Fibroblast of lung (primary cell): ENCODE measurements around the gene MDN1. TPM values are rescaled to one million over a fixed set of nuclear protein-coding genes. Genes with fewer than 3 reads are reported as not detected.

ENCODE experiments used
- DNase-seq, 2 donors: peaks; one replicate each; pipeline versions ENCODE4 v3.0.0 to v3.0.0-alpha.2; 2010; ENCODE audit warnings: low read depth in 2 of 2
- H2AFZ ChIP-seq: 2 replicates; pipeline ENCODE4 v1.5.1; 2012; ENCODE audit warnings: low read length, control low read depth, inconsistent platforms
- H3K27ac ChIP-seq: 2 replicates; pipeline ENCODE4 v1.5.1; 2011; ENCODE audit warnings: low read length, control low read depth; ENCODE audit not compliant: insufficient read depth
- H3K27me3 ChIP-seq: 2 replicates; pipeline ENCODE4 v1.5.1; 2011; ENCODE audit warnings: mild to moderate bottlenecking, low read length; ENCODE audit not compliant: control insufficient read depth, insufficient read depth
- H3K36me3 ChIP-seq: 2 replicates; pipeline ENCODE4 v1.5.1; 2011; ENCODE audit warnings: low read length; ENCODE audit not compliant: control insufficient read depth, insufficient read depth
- H3K4me1 ChIP-seq: 2 replicates; pipeline ENCODE4 v1.5.1; 2011; ENCODE audit warnings: low read length; ENCODE audit not compliant: control insufficient read depth, insufficient read depth; ENCODE audit errors: extremely low read depth
- H3K4me2 ChIP-seq: 2 replicates; pipeline ENCODE4 v1.5.1; 2011; ENCODE audit warnings: low read length, control low read depth; ENCODE audit not compliant: insufficient read depth; ENCODE audit errors: extremely low read depth
- H3K4me3 ChIP-seq, 4 experiments: fragments of 200-600 bp in 1 of 4; sonication (generic) in 1 of 4; replicated peaks in 1 of 4; 2 replicates each; pipeline ENCODE4 v1.5.1; 2011 to 2016; ENCODE audit warnings: low read length in 4 of 4, low read depth in 3 of 4, mild to moderate bottlenecking in 3 of 4, control low read depth in 2 of 4, inconsistent platforms in 1 of 4, mixed read lengths in 1 of 4; ENCODE audit not compliant: insufficient read depth in 1 of 4; ENCODE audit errors: control extremely low read depth in 1 of 4
- H3K79me2 ChIP-seq: 2 replicates; pipeline ENCODE4 v1.5.1; 2012; ENCODE audit warnings: mild to moderate bottlenecking, low read length, inconsistent platforms; ENCODE audit not compliant: control insufficient read depth, insufficient read depth
- H3K9ac ChIP-seq: 2 replicates; pipeline ENCODE4 v1.5.1; 2011; ENCODE audit warnings: mild to moderate bottlenecking, low read length, control low read depth; ENCODE audit not compliant: insufficient read depth
- H3K9me3 ChIP-seq: 2 replicates; pipeline ENCODE4 v1.5.1; 2012; ENCODE audit warnings: low read depth, low read length; ENCODE audit not compliant: control insufficient read depth, insufficient read depth
- H4K20me1 ChIP-seq: 2 replicates; pipeline ENCODE4 v1.5.1; 2011; ENCODE audit warnings: low read length; ENCODE audit not compliant: control insufficient read depth, insufficient read depth; ENCODE audit errors: extremely low read depth
- CTCF ChIP-seq, 2 donors: IDR thresholded peaks in 1 of 2; conservative IDR thresholded peaks in 1 of 2; 1 replicate in 1 of 2; 2 replicates in 1 of 2; pipeline ENCODE4 v1.5.1; 2011 to 2012; ENCODE audit warnings: low read length in 2 of 2, control low read depth in 1 of 2, inconsistent platforms in 1 of 2, low read depth in 1 of 2, mild to moderate bottlenecking in 1 of 2
- EZH2 ChIP-seq: IDR thresholded peaks from 2 replicates; pipeline ENCODE4 v1.5.1; 2012; ENCODE audit warnings: low read length, control low read depth, mild to moderate bottlenecking; ENCODE audit errors: missing control alignments
- polyA plus RNA-seq, 2 donors: library from polyadenylated mRNA; depleted of rRNA in 1 of 2; stranded (reverse) in 1 of 2; unstranded in 1 of 2; fragments of >200 nt; gene quantifications; 2 replicates each; pipeline ENCODE4 v1.2.1, GENCODE V29; 2011 to 2012; ENCODE audit warnings: missing spikeins in 1 of 2
- total RNA-seq: library from RNA; depleted of rRNA; stranded (reverse); fragments of >200 nt; gene quantifications from 2 replicates; pipeline ENCODE4 v1.2.1, GENCODE V29; 2014

MDN1 gene
- total and polyA plus RNA-seq, 2 donors (not counting 1 experiment from before 2014, with no cell fraction given), result 5.9 to 23.5 TPM

- Histone ChIP-seq H4K20me1 (no peaks in the 10 kb centered on the region), H3K4me2 (no peak overlapping the region), H3K27ac (no peak overlapping the region), H3K79me2 (no peaks in the 10 kb centered on the region), H3K4me3 (no peak overlapping the region), H3K36me3 (no peaks in the 10 kb centered on the region), H2AFZ (no peak overlapping the region), H3K4me1 (no peaks in the 10 kb centered on the region), H3K9ac (no peak overlapping the region), H3K27me3 (no peaks in the 10 kb centered on the region), H3K9me3 (no peaks in the 10 kb centered on the region)
- TF ChIP-seq EZH2 (no peak), CTCF (conservative IDR thresholded peaks at IDR 0.05 in 1 of 2, IDR thresholded peaks at IDR 0.05 in 1 of 2; ENCODE audit: low read depth in 1 of 2, low read length in 2 of 2) (no peak)
- no peak for DNase-seq
These were observed 201.6 kb downstream of the MDN1 start for GRCh38 chr6:89618026-89618425.

- no peak overlapping the region for H2AFZ ChIP-seq
- DNase-seq, result no peak
- H4K20me1 ChIP-seq, result no peaks in the 10 kb centered on the region
- H3K79me2 ChIP-seq, result no peaks in the 10 kb centered on the region
- TF ChIP-seq EZH2 (no peak), CTCF (conservative IDR thresholded peaks at IDR 0.05 in 1 of 2, IDR thresholded peaks at IDR 0.05 in 1 of 2; ENCODE audit: low read depth in 1 of 2, low read length in 2 of 2) (no peak)
- no peak overlapping the region for H3K9ac ChIP-seq
- H3K4me2 ChIP-seq, result no peak overlapping the region
- H3K27ac ChIP-seq, result no peak overlapping the region
- H3K9me3 ChIP-seq, result no peaks in the 10 kb centered on the region
- H3K4me1 ChIP-seq, result no peaks in the 10 kb centered on the region
- H3K36me3 ChIP-seq, result no peaks in the 10 kb centered on the region
- no peaks in the 10 kb centered on the region for H3K27me3 ChIP-seq
- H3K4me3 ChIP-seq, result no peak overlapping the region
These were observed 203.1 kb downstream of the MDN1 start for GRCh38 chr6:89616531-89616930.

- Histone ChIP-seq H2AFZ (no peak overlapping the region), H3K4me3 (no peak overlapping the region), H3K36me3 (no peaks in the 10 kb centered on the region), H4K20me1 (no peaks in the 10 kb centered on the region), H3K27me3 (no peaks in the 10 kb centered on the region), H3K27ac (no peak overlapping the region), H3K9ac (no peak overlapping the region), H3K9me3 (no peaks in the 10 kb centered on the region), H3K4me1 (no peaks in the 10 kb centered on the region), H3K4me2 (no peak overlapping the region), H3K79me2 (no peaks in the 10 kb centered on the region)
- no peak for TF ChIP-seq EZH2
- no peak for TF ChIP-seq CTCF (conservative IDR thresholded peaks at IDR 0.05 in 1 of 2, IDR thresholded peaks at IDR 0.05 in 1 of 2; ENCODE audit: low read depth in 1 of 2, low read length in 2 of 2)
- DNase-seq, result no peak
These were observed 203.7 kb downstream of the MDN1 start for GRCh38 chr6:89615882-89616281.
